Activated CD4-positive, alpha-beta T cell treated with anti-CD3 and anti-CD28 coated beads, Interleukin-2, amount 10 ng/mL, durations not matched to agents 24 days and 14 days (primary cell): ENCODE measurements around the gene PTPRF. TPM values are rescaled to one million over a fixed set of nuclear protein-coding genes. Genes with fewer than 3 reads are reported as not detected.

Experiments used
- DNase-seq: peaks from one replicate; pipeline ENCODE4 v3.0.0; 2022
- H3K27ac Mint-ChIP-seq: one replicate; pipeline ENCODE4 v1.8.0; 2022; ENCODE audit warnings: mild to moderate bottlenecking, mixed read lengths
- H3K27me3 Mint-ChIP-seq: one replicate; pipeline ENCODE4 v1.8.0; 2022; ENCODE audit warnings: mixed read lengths
- H3K36me3 Mint-ChIP-seq: one replicate; pipeline ENCODE4 v1.8.0; 2022; ENCODE audit warnings: low read depth, mild to moderate bottlenecking, mixed read lengths
- H3K4me1 Mint-ChIP-seq: one replicate; pipeline ENCODE4 v1.8.0; 2021; ENCODE audit warnings: mixed read lengths
- H3K4me3 Mint-ChIP-seq: one replicate; pipeline ENCODE4 v1.8.0; 2022; ENCODE audit warnings: mild to moderate bottlenecking, moderate library complexity, mixed read lengths
- H3K9me3 Mint-ChIP-seq: one replicate; pipeline ENCODE4 v1.8.0; 2021; ENCODE audit warnings: mixed read lengths
- intact Hi-C: fragments of 100-400 bp; cut with micrococcal nuclease; formaldehyde crosslinking; loops from one replicate; pipeline ENCODE4 v1.15.1; 2023
- total RNA-seq: library from RNA; stranded (reverse); gene quantifications from 2 replicates; pipeline ENCODE4 v1.2.3, GENCODE V29; 2022

The PTPRF gene
- total RNA-seq, 1 donor from 2014 or later = 2.1 TPM

DNA sequence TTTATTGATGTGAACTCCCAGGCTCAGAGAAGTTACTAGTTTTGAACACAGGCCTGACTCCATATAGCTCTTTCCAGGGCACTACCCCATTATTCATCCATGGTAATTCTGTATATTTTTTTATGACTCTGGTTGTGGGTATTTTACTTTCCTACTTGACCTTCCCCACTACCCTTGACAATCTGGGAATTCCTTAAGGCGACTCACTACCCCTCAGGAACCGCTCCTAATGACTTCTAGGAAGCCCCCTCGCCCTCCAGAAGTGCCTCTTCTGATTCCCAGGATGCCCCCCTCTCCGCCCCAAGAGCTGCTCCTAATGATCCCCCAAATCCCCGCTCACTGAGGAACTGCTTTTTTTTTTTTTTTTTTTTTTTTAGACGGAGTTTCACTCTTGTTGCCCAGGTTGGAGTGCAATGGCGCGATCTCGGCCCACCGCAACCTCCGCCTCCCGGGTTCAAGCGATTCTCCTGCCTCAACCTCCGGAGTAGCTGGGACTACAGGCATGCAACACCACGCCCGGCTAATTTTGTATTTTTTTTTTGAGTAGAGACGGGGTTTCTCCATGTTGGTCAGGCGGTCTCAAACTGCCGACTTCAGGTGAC, 118.3 kb downstream of the PTPRF start:
- H3K4me3 Mint-ChIP-seq = peak overlapping the region; percentile 91
- DNase-seq = no peak
- H3K27ac Mint-ChIP-seq = peak overlapping the region; percentile 98
- peaks cover 7% of the 10 kb centered on the region for H3K36me3 Mint-ChIP-seq
- no peaks in the 10 kb centered on the region for H3K9me3 Mint-ChIP-seq
- H3K27me3 Mint-ChIP-seq = peaks cover 12% of the 10 kb centered on the region
- intact Hi-C loops = loop anchor here (5.0 kb wide), 2 partner anchors 282 to 422 kb away; partner anchors contain the start of gene ELOVL1
- peaks cover 23% of the 10 kb centered on the region for H3K4me1 Mint-ChIP-seq

- Mint-ChIP-seq H3K4me3 (peak overlapping the region; percentile 91), H3K27ac (peak overlapping the region; percentile 98), H3K36me3 (peaks cover 15% of the 10 kb centered on the region), H3K27me3 (peaks cover 5% of the 10 kb centered on the region), H3K9me3 (no peaks in the 10 kb centered on the region), H3K4me1 (peaks cover 25% of the 10 kb centered on the region)
- DNase-seq = peak; percentile 97
- intact Hi-C loops = loop anchor here (1.0 to 2.0 kb wide), 3 partner anchors 57 to 296 kb away; partner anchors contain the start of genes IPO13 and ST3GAL3
Observed at GRCh38 chr1:43650310-43651085, 119.8 kb downstream of the PTPRF start.

DNA sequence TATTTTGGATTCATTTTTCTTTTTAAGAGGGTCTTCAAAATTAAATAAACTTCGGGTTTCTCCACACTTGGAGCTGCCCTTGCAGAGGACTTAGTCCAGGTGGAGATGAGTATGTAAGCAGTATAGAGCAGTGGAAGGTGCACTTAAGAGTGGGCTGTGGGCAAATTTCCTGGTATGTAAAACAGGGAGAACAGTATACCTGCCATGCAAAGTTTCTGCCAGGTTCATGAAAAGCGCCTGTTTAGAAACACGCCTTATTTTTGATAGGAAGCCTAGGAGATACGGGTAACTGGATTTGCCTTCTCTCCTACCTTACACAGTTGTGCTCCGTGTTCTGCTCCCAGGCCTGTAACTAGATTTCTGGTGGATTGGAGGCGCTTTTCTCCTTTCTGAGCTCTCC, 120.5 kb downstream of the PTPRF start:
- H3K9me3 Mint-ChIP-seq = no peaks in the 10 kb centered on the region
- H3K4me1 Mint-ChIP-seq = peaks cover 25% of the 10 kb centered on the region
- H3K4me3 Mint-ChIP-seq = peak overlapping the region; percentile 91
- intact Hi-C loops = loop anchor here (2.0 kb wide), 1 partner anchor 296 kb away; the partner anchor contains the start of gene IPO13
- H3K27ac Mint-ChIP-seq = no peak overlapping the region
- H3K36me3 Mint-ChIP-seq = peaks cover 21% of the 10 kb centered on the region
- no peak for DNase-seq
- H3K27me3 Mint-ChIP-seq = no peaks in the 10 kb centered on the region

- DNase-seq = no peak
- no peaks in the 10 kb centered on the region for H3K27me3 Mint-ChIP-seq
- H3K4me1 Mint-ChIP-seq = peaks cover 25% of the 10 kb centered on the region
- no peaks in the 10 kb centered on the region for H3K9me3 Mint-ChIP-seq
- no peak overlapping the region for H3K27ac Mint-ChIP-seq
- peaks cover 24% of the 10 kb centered on the region for H3K36me3 Mint-ChIP-seq
- intact Hi-C loops = loop anchor here (2.0 kb wide), 1 partner anchor 295 kb away; the partner anchor contains the start of gene IPO13
- H3K4me3 Mint-ChIP-seq = peak overlapping the region; percentile 91
Observed at GRCh38 chr1:43651902-43652301, 121.2 kb downstream of the PTPRF start.

GRCh38 chr1:43653339-43653738, 122.7 kb downstream of the PTPRF start:
- no peak overlapping the region for H3K4me3 Mint-ChIP-seq
- intact Hi-C loops = no loop called here
- H3K9me3 Mint-ChIP-seq = no peaks in the 10 kb centered on the region
- peaks cover 28% of the 10 kb centered on the region for H3K36me3 Mint-ChIP-seq
- peak; percentile 60 for DNase-seq
- peaks cover 25% of the 10 kb centered on the region for H3K4me1 Mint-ChIP-seq
- H3K27ac Mint-ChIP-seq = no peak overlapping the region
- no peaks in the 10 kb centered on the region for H3K27me3 Mint-ChIP-seq

DNA sequence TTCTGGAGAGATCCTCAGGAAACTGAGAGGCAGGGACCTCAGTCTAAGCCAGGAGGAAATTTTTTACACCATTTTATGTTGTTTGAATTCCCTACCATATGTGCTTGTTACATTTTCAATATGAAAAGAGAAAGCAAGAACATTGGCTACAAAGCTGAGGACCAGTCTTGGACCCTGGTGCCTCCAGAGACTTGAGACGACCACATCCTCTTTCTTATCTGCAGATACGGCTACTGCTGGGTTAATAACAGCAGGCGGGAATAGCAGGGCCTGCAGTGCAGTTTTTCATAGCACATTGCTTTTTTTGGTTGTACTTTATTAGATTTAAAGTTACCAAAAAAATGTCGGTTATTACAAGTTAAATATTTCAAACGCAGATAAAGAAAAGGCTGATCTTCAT, 123.2 kb downstream of the PTPRF start:
- no peaks in the 10 kb centered on the region for H3K9me3 Mint-ChIP-seq
- intact Hi-C loops = no loop called here
- peaks cover 29% of the 10 kb centered on the region for H3K36me3 Mint-ChIP-seq
- H3K27ac Mint-ChIP-seq = no peak overlapping the region
- no peak for DNase-seq
- H3K27me3 Mint-ChIP-seq = no peaks in the 10 kb centered on the region
- H3K4me1 Mint-ChIP-seq = peaks cover 24% of the 10 kb centered on the region
- H3K4me3 Mint-ChIP-seq = no peak overlapping the region

DNA sequence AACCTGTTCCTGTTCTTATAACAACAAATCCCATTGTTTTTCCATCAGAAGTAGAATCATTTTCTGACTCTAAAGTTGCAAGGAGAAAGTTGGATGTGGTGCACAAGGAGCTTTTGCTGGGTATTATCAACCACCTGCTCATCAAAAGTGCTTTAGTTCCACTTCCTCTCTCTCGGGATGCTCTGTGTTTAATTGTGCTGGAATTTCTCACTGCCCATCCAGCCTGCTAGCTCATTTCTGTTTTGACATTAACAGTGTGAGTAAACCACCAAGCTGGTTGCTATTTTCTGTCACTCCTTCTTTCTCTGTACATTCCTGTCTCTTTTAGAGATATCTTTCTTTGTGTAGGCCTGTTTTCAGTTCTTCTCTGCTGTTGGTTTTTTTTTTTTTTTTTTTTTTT, 125.3 kb downstream of the PTPRF start:
- intact Hi-C loops = no loop called here
- peaks cover 23% of the 10 kb centered on the region for H3K4me1 Mint-ChIP-seq

GRCh38 chr1:43659212-43660166, 128.8 kb downstream of the PTPRF start:
- peaks cover 8% of the 10 kb centered on the region for H3K4me1 Mint-ChIP-seq
- H3K4me3 Mint-ChIP-seq = no peak overlapping the region
- DNase-seq = no peak
- no peak overlapping the region for H3K27ac Mint-ChIP-seq
- no peaks in the 10 kb centered on the region for H3K9me3 Mint-ChIP-seq
- intact Hi-C loops = no loop called here
- no peaks in the 10 kb centered on the region for H3K27me3 Mint-ChIP-seq
- peaks cover 59% of the 10 kb centered on the region for H3K36me3 Mint-ChIP-seq

More for the DNA sequence above, 125.3 kb downstream of the PTPRF start:
- Mint-ChIP-seq H3K27me3 (no peaks in the 10 kb centered on the region), H3K36me3 (peaks cover 44% of the 10 kb centered on the region), H3K9me3 (no peaks in the 10 kb centered on the region), H3K4me3 (no peak overlapping the region), H3K27ac (no peak overlapping the region)
- no peak for DNase-seq

GRCh38 chr1:43660355-43660754, 129.7 kb downstream of the PTPRF start:
- Mint-ChIP-seq H3K36me3 (peaks cover 62% of the 10 kb centered on the region), H3K27ac (no peak overlapping the region), H3K9me3 (no peaks in the 10 kb centered on the region), H3K4me3 (no peak overlapping the region), H3K4me1 (peaks cover 12% of the 10 kb centered on the region), H3K27me3 (no peaks in the 10 kb centered on the region)
- intact Hi-C loops = no loop called here
- no peak for DNase-seq

DNA sequence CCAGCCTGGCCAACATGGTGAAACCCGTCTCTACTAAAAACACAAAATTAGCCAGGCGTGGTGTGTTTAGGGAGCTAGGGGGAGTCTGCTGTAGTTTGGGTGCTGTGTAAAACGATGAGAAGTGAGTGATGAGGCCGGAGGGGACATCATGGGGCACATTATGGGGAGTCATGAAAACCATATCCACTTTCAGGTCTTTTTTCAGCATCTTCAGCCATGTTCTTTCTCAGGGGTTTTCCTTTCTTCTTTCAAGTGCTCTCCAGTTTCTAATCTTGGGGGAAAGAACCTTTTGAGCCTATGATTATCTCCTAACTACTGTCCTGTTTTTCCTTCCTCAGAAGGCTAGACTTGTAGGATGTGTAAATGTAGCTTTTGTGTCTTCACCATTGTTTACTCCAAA, 133.7 kb downstream of the PTPRF start:
- Mint-ChIP-seq H3K36me3 (peaks cover 82% of the 10 kb centered on the region), H3K27ac (peak overlapping the region; percentile 68), H3K9me3 (no peaks in the 10 kb centered on the region), H3K4me3 (no peak overlapping the region), H3K27me3 (no peaks in the 10 kb centered on the region), H3K4me1 (peaks cover 12% of the 10 kb centered on the region)
- DNase-seq = no peak
- intact Hi-C loops = no loop called here

DNA sequence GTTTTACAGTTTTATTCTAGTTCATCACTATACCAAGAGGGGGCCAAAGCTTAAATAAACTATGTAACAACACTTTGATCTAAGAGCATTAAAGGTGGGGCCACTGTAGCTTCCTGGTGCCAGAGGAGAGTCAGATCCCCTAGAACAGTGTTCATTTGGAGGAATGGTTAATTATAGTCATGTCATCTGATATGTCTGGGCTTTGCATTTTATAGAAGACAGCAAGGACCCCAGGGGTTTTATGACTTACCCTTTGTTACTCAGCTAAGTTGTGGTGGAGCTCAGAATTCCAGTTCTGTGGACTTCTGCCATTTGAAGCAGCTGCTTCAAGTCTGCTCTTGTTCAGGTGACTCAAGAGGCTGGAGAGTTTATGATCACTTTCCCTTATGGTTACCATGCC, 135.9 kb downstream of the PTPRF start:
- Mint-ChIP-seq H3K36me3 (peaks cover 83% of the 10 kb centered on the region), H3K4me1 (peaks cover 10% of the 10 kb centered on the region), H3K27me3 (no peaks in the 10 kb centered on the region), H3K9me3 (no peaks in the 10 kb centered on the region), H3K4me3 (no peak overlapping the region), H3K27ac (no peak overlapping the region)
- intact Hi-C loops = no loop called here
- DNase-seq = no peak

GRCh38 chr1:43668956-43669355, 138.3 kb downstream of the PTPRF start:
- Mint-ChIP-seq H3K9me3 (no peaks in the 10 kb centered on the region), H3K27ac (no peak overlapping the region), H3K4me1 (peaks cover 8% of the 10 kb centered on the region), H3K36me3 (peaks cover 79% of the 10 kb centered on the region), H3K27me3 (no peaks in the 10 kb centered on the region), H3K4me3 (no peak overlapping the region)
- DNase-seq = no peak
- intact Hi-C loops = no loop called here

GRCh38 chr1:43669878-43670277, 139.2 kb downstream of the PTPRF start:
- peaks cover under 1% of the 10 kb centered on the region for H3K4me1 Mint-ChIP-seq
- no peak overlapping the region for H3K4me3 Mint-ChIP-seq
- peaks cover 72% of the 10 kb centered on the region for H3K36me3 Mint-ChIP-seq
- intact Hi-C loops = no loop called here
- no peak for DNase-seq
- H3K27ac Mint-ChIP-seq = no peak overlapping the region
- H3K27me3 Mint-ChIP-seq = no peaks in the 10 kb centered on the region
- H3K9me3 Mint-ChIP-seq = no peaks in the 10 kb centered on the region
